HG03066 (cell line): Measurements from ENCODE around the gene SCAPER.
"Not testable (repeated sequence)": the region's sequence is repeated elsewhere in the genome, so short reads cannot be mapped to it uniquely, and the experiment has no call there.

ENCODE experiments used
- ATAC-seq: cut with Tn5 transposase; IDR thresholded peaks from one replicate; pipeline ENCODE4 v1.9.1; 2021; ENCODE audit warnings: low read depth; ENCODE audit not compliant: unreplicated experiment

Gene SCAPER

GRCh38 chr15:76333720-76334437, 571.3 kb downstream of the SCAPER start:
- no peak for ATAC-seq

- ATAC-seq: no peak
Observed at GRCh38 chr15:76333309-76333708, 571.8 kb downstream of the SCAPER start.

GRCh38 chr15:76332796-76333195, 572.3 kb downstream of the SCAPER start:
- ATAC-seq: no peak

- ATAC-seq: no peak
Observed at GRCh38 chr15:76330080-76330680, 575.0 kb downstream of the SCAPER start.

GRCh38 chr15:76328958-76329357, 576.2 kb downstream of the SCAPER start:
- no peak for ATAC-seq

- no peak for ATAC-seq
Observed at GRCh38 chr15:76328106-76328696, 576.9 kb downstream of the SCAPER start.

GRCh38 chr15:76327191-76328105, 577.7 kb downstream of the SCAPER start:
- no peak for ATAC-seq

- no peak for ATAC-seq
Observed at GRCh38 chr15:76325704-76326103, 579.4 kb downstream of the SCAPER start.

GRCh38 chr15:76324066-76324465, 581.1 kb downstream of the SCAPER start:
- ATAC-seq: no peak

- ATAC-seq: no peak
Observed at GRCh38 chr15:76321602-76322001, 583.5 kb downstream of the SCAPER start.

GRCh38 chr15:76321171-76321570, 584.0 kb downstream of the SCAPER start:
- ATAC-seq: no peak

- ATAC-seq: no peak
Observed at GRCh38 chr15:76320012-76320411, 585.1 kb downstream of the SCAPER start.

- no peak for ATAC-seq
Observed at GRCh38 chr15:76313731-76314130, 591.4 kb downstream of the SCAPER start.

- not testable (repeated sequence) for ATAC-seq
Observed at GRCh38 chr15:76313175-76313567, 592.0 kb downstream of the SCAPER start.

- no peak for ATAC-seq
Observed at GRCh38 chr15:76312540-76313174, 592.5 kb downstream of the SCAPER start.

- peak; percentile 98 for ATAC-seq
Observed at GRCh38 chr15:76311100-76311953, 593.8 kb downstream of the SCAPER start, which contains the start of gene ETFA. TSS of gene ETFA (minus strand) at chr15:76311469. CDS start at chr15:76311388, 81 bp downstream.

GRCh38 chr15:76310475-76311099, 594.6 kb downstream of the SCAPER start:
- ATAC-seq: peak; percentile 13

- no peak for ATAC-seq
Observed at GRCh38 chr15:76309601-76310330, 595.4 kb downstream of the SCAPER start.
